ENCODE measurements around the gene HMCN1. TPM values are rescaled to one million over a fixed set of nuclear protein-coding genes. Genes with fewer than 3 reads are reported as not detected.

HMCN1 gene
- total RNA-seq, 2 donors from 2014 or later: 1.3 to 3.7 TPM

DNA sequence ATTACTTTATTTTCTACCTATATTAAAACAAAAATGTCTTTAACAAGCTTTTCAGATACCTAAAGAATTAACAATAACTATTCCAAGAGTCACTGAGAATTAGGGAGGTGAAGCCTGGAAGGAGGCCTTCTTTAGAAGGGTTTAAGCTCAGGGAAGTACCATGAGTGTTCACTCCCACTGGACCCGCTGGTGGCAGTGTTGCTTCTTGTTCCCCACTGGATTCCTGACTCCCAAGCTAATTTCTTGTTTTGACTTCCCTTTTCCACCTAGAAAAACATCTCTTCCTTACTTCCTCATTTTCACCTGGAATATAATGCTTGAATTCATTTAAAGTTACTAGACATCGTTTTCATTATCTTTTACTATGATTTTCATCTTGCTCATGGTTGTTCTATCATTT, 264.2 kb downstream of the HMCN1 start:
- DNase-seq: no peak

DNA sequence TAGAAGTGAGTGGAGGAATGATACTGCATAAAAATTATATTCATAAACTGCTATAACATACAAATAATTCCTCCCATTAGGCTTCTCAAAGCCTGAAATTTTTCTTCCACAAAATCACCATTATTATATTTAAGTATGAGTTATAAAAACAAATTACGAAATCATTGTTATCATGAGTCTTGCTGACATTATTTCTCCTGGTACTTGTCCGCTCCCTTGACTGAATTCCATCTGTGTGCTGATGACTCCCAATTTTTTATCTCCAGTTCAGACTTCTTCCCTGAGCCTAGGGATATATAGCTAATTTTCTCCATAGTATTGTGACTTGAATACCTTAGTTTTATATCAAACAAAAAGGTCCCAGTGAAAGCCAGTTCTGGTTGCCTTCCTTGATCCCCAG, 268.2 kb downstream of the HMCN1 start:
- no peak for DNase-seq
- intact Hi-C loops (cut with DNase I): no loop called here
- Histone ChIP-seq H3K27ac (no peak overlapping the region), H3K4me3 (no peak overlapping the region), H3K27me3 (no peaks in the 10 kb centered on the region), H3K4me1 (no peaks in the 10 kb centered on the region), H3K36me3 (no peaks in the 10 kb centered on the region), H3K9ac (ENCODE audit: low read depth in 2 of 2, low read length in 2 of 2) (no peak overlapping the region), H3K9me3 (no peaks in the 10 kb centered on the region)
- TF ChIP-seq, protein P1, sequence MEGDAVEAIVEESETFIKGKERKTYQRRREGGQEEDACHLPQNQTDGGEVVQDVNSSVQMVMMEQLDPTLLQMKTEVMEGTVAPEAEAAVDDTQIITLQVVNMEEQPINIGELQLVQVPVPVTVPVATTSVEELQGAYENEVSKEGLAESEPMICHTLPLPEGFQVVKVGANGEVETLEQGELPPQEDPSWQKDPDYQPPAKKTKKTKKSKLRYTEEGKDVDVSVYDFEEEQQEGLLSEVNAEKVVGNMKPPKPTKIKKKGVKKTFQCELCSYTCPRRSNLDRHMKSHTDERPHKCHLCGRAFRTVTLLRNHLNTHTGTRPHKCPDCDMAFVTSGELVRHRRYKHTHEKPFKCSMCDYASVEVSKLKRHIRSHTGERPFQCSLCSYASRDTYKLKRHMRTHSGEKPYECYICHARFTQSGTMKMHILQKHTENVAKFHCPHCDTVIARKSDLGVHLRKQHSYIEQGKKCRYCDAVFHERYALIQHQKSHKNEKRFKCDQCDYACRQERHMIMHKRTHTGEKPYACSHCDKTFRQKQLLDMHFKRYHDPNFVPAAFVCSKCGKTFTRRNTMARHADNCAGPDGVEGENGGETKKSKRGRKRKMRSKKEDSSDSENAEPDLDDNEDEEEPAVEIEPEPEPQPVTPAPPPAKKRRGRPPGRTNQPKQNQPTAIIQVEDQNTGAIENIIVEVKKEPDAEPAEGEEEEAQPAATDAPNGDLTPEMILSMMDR (IDR thresholded peaks at IDR 0.05): no peak

More for the DNA sequence above, 264.2 kb downstream of the HMCN1 start:
- H3K4me3 ChIP-seq: no peak overlapping the region
- no peak overlapping the region for H3K27ac ChIP-seq
- H3K4me1 ChIP-seq: no peaks in the 10 kb centered on the region
- intact Hi-C loops (cut with DNase I): no loop called here
- H3K9ac ChIP-seq (ENCODE audit: low read depth in 2 of 2, low read length in 2 of 2): no peak overlapping the region
- TF ChIP-seq, protein P1 (IDR thresholded peaks at IDR 0.05): no peak
- H3K27me3 ChIP-seq: no peaks in the 10 kb centered on the region
- H3K36me3 ChIP-seq: no peaks in the 10 kb centered on the region
- no peaks in the 10 kb centered on the region for H3K9me3 ChIP-seq

DNA sequence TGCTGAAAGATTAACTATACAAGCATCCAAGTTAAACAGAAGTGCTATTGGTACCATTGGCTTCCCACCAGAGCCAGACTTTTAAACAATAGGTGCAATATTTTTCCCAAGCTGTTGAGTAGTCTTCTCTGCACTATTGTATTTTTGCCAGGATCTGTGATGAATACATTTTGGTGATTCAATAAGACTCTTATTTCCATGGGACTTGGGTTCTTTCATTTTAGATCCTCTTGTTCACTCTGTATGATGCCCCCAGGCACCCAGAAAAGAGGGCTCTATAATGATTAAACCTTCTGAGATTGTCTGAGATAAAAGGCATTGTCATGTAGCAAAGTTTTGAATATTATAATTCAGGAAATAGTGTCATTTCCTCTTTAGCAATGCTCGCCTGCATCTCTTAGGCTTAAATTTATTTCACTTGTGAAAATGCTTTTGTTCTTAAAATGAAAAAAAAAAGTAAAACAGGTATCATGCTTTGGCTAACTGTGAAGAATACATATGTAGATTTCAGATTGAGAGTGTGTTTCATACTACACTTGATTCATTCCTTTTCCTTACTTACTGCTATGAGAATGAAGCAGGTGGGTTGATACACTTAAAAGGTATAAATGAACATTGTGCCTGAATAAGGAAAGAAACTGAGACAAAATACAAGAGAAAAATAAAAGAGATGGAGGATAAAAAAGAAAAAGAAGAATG, 275.0 kb downstream of the HMCN1 start:
- Histone ChIP-seq H3K4me1 (no peaks in the 10 kb centered on the region), H3K4me3 (no peak overlapping the region), H3K9ac (ENCODE audit: low read depth in 2 of 2, low read length in 2 of 2) (no peak overlapping the region), H3K36me3 (no peaks in the 10 kb centered on the region), H3K9me3 (no peaks in the 10 kb centered on the region), H3K27me3 (no peaks in the 10 kb centered on the region), H3K27ac (no peak overlapping the region)
- no peak for DNase-seq
- TF ChIP-seq, protein P1 (IDR thresholded peaks at IDR 0.05): no peak
- intact Hi-C loops (cut with DNase I): no loop called here

DNA sequence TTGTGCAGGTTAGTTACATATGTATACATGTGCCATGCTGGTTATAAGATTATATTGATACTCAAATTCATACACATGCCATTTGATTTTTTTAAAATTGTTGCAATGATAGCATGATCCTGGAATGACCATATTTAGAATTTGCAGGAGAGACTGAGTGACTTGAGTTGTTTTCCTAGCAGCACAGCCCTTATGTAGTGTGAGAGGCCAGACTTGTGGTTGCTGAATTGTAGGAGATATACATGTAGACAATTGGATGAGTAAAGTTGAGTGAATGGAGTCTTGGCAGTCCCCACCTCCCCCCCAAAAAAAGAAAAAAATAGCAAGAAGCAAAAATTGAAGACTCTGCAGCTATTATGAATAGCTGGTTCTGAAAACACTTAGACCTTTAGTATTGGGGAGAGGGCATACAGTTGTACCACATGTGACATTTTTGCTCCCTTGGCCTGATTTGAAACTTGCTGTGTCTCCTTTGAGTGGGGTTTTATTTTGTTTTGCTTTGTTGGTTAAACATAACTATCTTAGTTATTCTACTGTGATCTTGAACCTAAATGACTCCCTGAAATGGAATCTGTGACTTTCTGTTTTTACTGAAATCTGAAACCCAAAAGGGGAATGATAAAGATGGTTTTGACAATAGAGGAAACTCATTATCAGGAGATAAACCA, 280.3 kb downstream of the HMCN1 start:
- Histone ChIP-seq H3K27me3 (no peaks in the 10 kb centered on the region), H3K4me3 (no peak overlapping the region), H3K36me3 (no peaks in the 10 kb centered on the region), H3K27ac (no peak overlapping the region), H3K4me1 (no peaks in the 10 kb centered on the region), H3K9me3 (no peaks in the 10 kb centered on the region), H3K9ac (ENCODE audit: low read depth in 2 of 2, low read length in 2 of 2) (no peak overlapping the region)
- TF ChIP-seq, protein P1 (IDR thresholded peaks at IDR 0.05): no peak
- no peak for DNase-seq
- intact Hi-C loops (cut with DNase I): no loop called here

DNA sequence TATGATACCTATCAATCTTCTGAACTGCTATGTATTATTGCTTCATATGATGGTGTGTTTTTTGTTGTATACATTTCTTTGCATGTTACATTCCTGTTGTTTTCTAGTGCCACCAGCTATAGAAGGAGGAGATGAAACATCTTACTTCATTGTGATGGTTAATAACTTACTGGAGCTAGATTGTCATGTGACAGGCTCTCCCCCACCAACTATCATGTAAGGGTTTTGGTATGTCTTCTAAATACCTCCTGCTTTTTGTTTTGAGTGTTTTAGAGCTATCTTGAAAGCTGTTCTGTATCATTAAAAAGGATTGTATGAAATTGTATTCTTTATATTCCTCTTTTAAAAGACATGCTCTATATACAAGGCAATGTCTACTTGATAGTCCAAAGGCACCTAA, 282.7 kb downstream of the HMCN1 start:
- no peaks in the 10 kb centered on the region for H3K27me3 ChIP-seq

More for the DNA sequence above, 282.7 kb downstream of the HMCN1 start:
- Histone ChIP-seq H3K4me1 (no peaks in the 10 kb centered on the region), H3K36me3 (no peaks in the 10 kb centered on the region), H3K9ac (ENCODE audit: low read depth in 2 of 2, low read length in 2 of 2) (no peak overlapping the region), H3K4me3 (no peak overlapping the region), H3K27ac (no peak overlapping the region), H3K9me3 (no peaks in the 10 kb centered on the region)
- DNase-seq: no peak
- TF ChIP-seq, protein P1 (IDR thresholded peaks at IDR 0.05): no peak
- intact Hi-C loops (cut with DNase I): no loop called here

Data from colonic mucosa (tissue), 4 donors.